PC-9 (cell line): Measurements from ENCODE around the gene ZMYND15. TPM values are rescaled to one million over a fixed set of nuclear protein-coding genes. Genes with fewer than 3 reads are reported as not detected.

Source experiments
- BruUV-seq: library from RNA; stranded (reverse); fragments of 400-500 nt; replicated peaks from 2 replicates; lab custom pipeline; 2021; lab: Mats Ljungman, UMichigan
- CTCF ChIA-PET: fragments of 300-600 bp; sonication (Branson Sonifier 250); formaldehyde crosslinking; loops from one replicate; lab custom pipeline; 2022; ENCODE audit warnings: antibody characterized with exemption; lab: Charles Lee
- POLR2A ChIA-PET: fragments of 300-600 bp; sonication (Branson Sonifier 250); formaldehyde crosslinking; loops from one replicate; lab custom pipeline; 2022; ENCODE audit warnings: antibody characterized with exemption; ENCODE audit not compliant: unreplicated experiment; lab: Charles Lee
- DNase-seq, 2 experiments: peaks; one replicate each; pipeline versions ENCODE4 v3.0.0 to v3.0.0-alpha.2; 2015 to 2022; ENCODE audit warnings: mixed read lengths in 1 of 2
- H2AFZ ChIP-seq: fragments of 200-600 bp; sonication (generic); 2 replicates; pipeline ENCODE4 v1.8.1; 2017; ENCODE audit warnings: antibody characterized with exemption
- H3F3A ChIP-seq: fragments of 200-600 bp; sonication (generic); 2 replicates; pipeline ENCODE4 v1.8.1; 2017; ENCODE audit warnings: antibody characterized with exemption, mild to moderate bottlenecking, low read depth; ENCODE audit not compliant: insufficient read depth
- H3K27ac ChIP-seq: fragments of 200-600 bp; sonication (generic); 2 replicates; pipeline ENCODE4 v1.6.1; 2016; ENCODE audit warnings: mixed run types
- H3K27me3 ChIP-seq: fragments of 200-600 bp; sonication (generic); 2 replicates; pipeline ENCODE4 v1.6.1; 2016; ENCODE audit warnings: low read depth, mixed run types; ENCODE audit not compliant: insufficient read depth
- H3K36me3 ChIP-seq: fragments of 200-600 bp; sonication (generic); 2 replicates; pipeline ENCODE4 v1.6.1; 2016; ENCODE audit warnings: low read depth, mixed run types
- H3K4me1 ChIP-seq: fragments of 200-600 bp; sonication (generic); replicated peaks from 2 replicates; pipeline ENCODE4 v1.6.1; 2016; ENCODE audit warnings: mixed run types; ENCODE audit not compliant: insufficient read depth
- H3K4me2 ChIP-seq: fragments of 200-600 bp; sonication (generic); 2 replicates; pipeline ENCODE4 v1.6.1; 2017; ENCODE audit warnings: mixed run types
- H3K4me3 ChIP-seq: fragments of 200-600 bp; sonication (generic); 2 replicates; pipeline ENCODE4 v1.6.1; 2016; ENCODE audit warnings: mixed run types
- H3K79me2 ChIP-seq: fragments of 200-600 bp; sonication (generic); 2 replicates; pipeline ENCODE4 v1.6.1; 2017; ENCODE audit warnings: low read depth, mixed run types
- H3K9me2 ChIP-seq: fragments of 200-600 bp; sonication (generic); 2 replicates; pipeline ENCODE4 v1.8.1; 2017; ENCODE audit warnings: mild to moderate bottlenecking; ENCODE audit not compliant: insufficient read depth
- H3K9me3 ChIP-seq: fragments of 200-600 bp; sonication (generic); 2 replicates; pipeline ENCODE4 v1.8.1; 2016; ENCODE audit warnings: low read depth; ENCODE audit not compliant: insufficient read depth
- H4K20me1 ChIP-seq: fragments of 200-600 bp; sonication (generic); 2 replicates; pipeline ENCODE4 v1.8.1; 2017; ENCODE audit not compliant: insufficient read depth
- EZH2 ChIP-seq: fragments of 200-600 bp; sonication (generic); IDR thresholded peaks from 2 replicates; pipeline ENCODE4 v1.8.0; 2017; ENCODE audit warnings: antibody characterized with exemption, low read depth
- intact Hi-C: fragments of 100-400 bp; cut with micrococcal nuclease; formaldehyde crosslinking; loops from one replicate; pipeline ENCODE4 v1.10.0; 2022; ENCODE audit not compliant: unreplicated experiment
- total RNA-seq: library from RNA; stranded (reverse); gene quantifications from 2 replicates; pipeline ENCODE4 v1.2.3, GENCODE V29; 2021
- TF ChIP-seq, protein P1 (sequence below): fragments of 200-600 bp; sonication (generic); conservative IDR thresholded peaks from 2 replicates; pipeline ENCODE4 v1.6.1; 2017; ENCODE audit warnings: mixed run types, antibody characterized with exemption, mild to moderate bottlenecking, moderate library complexity

The ZMYND15 gene
- total RNA-seq, 1 experiment from 2014 or later = 2.3 TPM

GRCh38 chr17:4789701-4789950 lies 50.0 kb downstream of the ZMYND15 start:
- peak overlapping the region; percentile 69 for H3K27ac ChIP-seq
- no peaks in the 10 kb centered on the region for H3K27me3 ChIP-seq
- TF ChIP-seq, protein P1, sequence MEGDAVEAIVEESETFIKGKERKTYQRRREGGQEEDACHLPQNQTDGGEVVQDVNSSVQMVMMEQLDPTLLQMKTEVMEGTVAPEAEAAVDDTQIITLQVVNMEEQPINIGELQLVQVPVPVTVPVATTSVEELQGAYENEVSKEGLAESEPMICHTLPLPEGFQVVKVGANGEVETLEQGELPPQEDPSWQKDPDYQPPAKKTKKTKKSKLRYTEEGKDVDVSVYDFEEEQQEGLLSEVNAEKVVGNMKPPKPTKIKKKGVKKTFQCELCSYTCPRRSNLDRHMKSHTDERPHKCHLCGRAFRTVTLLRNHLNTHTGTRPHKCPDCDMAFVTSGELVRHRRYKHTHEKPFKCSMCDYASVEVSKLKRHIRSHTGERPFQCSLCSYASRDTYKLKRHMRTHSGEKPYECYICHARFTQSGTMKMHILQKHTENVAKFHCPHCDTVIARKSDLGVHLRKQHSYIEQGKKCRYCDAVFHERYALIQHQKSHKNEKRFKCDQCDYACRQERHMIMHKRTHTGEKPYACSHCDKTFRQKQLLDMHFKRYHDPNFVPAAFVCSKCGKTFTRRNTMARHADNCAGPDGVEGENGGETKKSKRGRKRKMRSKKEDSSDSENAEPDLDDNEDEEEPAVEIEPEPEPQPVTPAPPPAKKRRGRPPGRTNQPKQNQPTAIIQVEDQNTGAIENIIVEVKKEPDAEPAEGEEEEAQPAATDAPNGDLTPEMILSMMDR = no peak
- TF ChIP-seq EZH2 = no peak
- H3K4me2 ChIP-seq = peak overlapping the region; percentile 94
- intact Hi-C loops = no loop called here
- BruUV-seq = no TSS peak
- no peak for DNase-seq
- H4K20me1 ChIP-seq = no peaks in the 10 kb centered on the region
- ChIA-PET POLR2A (interaction anchor here (1.6 kb wide), 1 partner anchor 79 kb away, joined by 10 read pairs; the partner anchor contains the start of gene ARRB2), CTCF (interaction anchor here (0.5 to 2.2 kb wide), 7 partner anchors 17 to 587 kb away, joined by 3 to 18 read pairs (median 3); partner anchors contain the start of genes ARRB2, MED11 and PLD2)
- no peaks in the 10 kb centered on the region for H3K9me2 ChIP-seq
- H3K4me3 ChIP-seq = peak overlapping the region; percentile 84
- H3K9me3 ChIP-seq = no peaks in the 10 kb centered on the region
- H2AFZ ChIP-seq = peak overlapping the region; percentile 96
- H3K4me1 ChIP-seq = peaks cover 20% of the 10 kb centered on the region
- H3K79me2 ChIP-seq = peaks cover 15% of the 10 kb centered on the region; the same call in 1 of the 2 replicates
- no peaks in the 10 kb centered on the region for H3K36me3 ChIP-seq
- H3F3A ChIP-seq = peaks cover 24% of the 10 kb centered on the region

DNA sequence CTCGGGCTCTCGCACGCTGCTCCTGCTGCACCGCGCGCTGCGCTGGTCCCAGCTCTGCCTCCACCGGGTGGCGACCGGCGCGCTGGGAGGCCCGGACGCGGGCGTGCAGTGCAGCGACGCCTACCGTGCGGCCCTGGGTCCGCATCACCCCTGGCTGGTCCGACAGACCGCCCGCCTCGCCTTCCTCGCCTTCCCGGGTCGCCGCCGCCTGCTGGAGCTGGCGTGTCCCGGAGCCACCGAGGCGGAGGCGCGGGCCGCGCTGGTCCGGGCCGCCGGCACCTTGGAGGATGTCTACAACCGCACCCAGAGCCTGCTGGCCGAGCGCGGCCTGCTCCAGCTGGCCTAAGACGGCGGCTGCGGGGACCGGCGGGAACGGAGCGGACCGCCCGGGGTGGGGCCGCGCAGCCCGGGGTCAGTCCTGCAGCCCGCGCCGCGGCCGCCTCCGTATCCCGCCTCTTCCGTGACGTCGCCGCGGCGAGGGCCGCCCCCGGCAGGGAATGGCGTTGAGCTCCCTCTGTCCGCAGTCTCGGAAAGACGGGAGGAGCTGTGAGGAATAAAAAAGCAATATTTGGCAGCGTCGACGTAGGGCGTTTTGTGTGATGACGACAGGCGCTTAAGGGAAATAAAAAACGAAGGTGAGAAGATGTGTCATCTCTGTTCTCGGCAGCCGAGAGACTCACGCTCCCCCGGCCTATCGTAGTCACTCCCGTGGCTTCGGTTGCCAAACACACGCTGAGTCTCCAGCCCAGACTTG lies 50.5 kb downstream of the ZMYND15 start:
- intact Hi-C loops = loop anchor here (1.0 to 10.0 kb wide), 4 partner anchors 59 to 225 kb away; partner anchors contain the start of genes ARRB2, GGT6 and MED11
- Histone ChIP-seq H3K27me3 (no peaks in the 10 kb centered on the region), H2AFZ (peak overlapping the region; percentile 96), H3K4me3 (peak overlapping the region; percentile 84), H4K20me1 (no peaks in the 10 kb centered on the region), H3K36me3 (no peaks in the 10 kb centered on the region), H3K4me2 (peak overlapping the region; percentile 94), H3F3A (peaks cover 24% of the 10 kb centered on the region), H3K27ac (peak overlapping the region; percentile 69), H3K4me1 (peaks cover 20% of the 10 kb centered on the region), H3K9me3 (no peaks in the 10 kb centered on the region), H3K79me2 (peaks cover 15% of the 10 kb centered on the region; the same call in 1 of the 2 replicates), H3K9me2 (no peaks in the 10 kb centered on the region)
- ChIA-PET POLR2A (interaction anchor here (0.6 to 1.6 kb wide), 17 partner anchors 16 to 1682 kb away, joined by 3 to 18 read pairs (median 6); partner anchors contain the start of genes ARRB2, RNF167 and SLC25A11), CTCF (interaction anchor here (0.5 to 2.2 kb wide), 15 partner anchors 17 to 587 kb away, joined by 3 to 18 read pairs (median 6); partner anchors contain the start of genes ARRB2, MED11, PLD2 and RNF167)
- peak; percentile 84 to 92 for DNase-seq
- no TSS peak for BruUV-seq
- TF ChIP-seq EZH2 = no peak
- TF ChIP-seq, protein P1 = peak; percentile 70

DNA sequence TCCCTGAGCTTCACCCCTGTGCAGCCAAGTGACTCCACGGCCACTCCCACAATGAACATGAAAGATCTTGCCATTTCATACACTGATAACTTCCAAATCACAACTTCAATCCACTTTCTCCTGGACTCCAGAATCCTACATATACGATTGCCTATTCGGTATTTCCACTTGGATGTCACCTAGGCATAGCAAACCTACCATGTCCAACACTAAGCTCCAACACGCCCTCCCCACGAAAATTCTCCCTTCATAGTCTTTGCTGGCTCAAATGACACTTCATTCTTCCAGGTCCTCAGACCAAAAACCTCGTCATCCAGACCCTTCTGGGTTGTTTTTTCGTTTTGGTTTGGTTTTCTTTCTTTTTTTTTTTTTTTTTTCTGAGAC lies 51.1 kb downstream of the ZMYND15 start:
- Histone ChIP-seq H4K20me1 (no peaks in the 10 kb centered on the region), H3F3A (peaks cover 24% of the 10 kb centered on the region), H3K4me3 (peak overlapping the region; percentile 84), H3K27me3 (no peaks in the 10 kb centered on the region), H3K9me3 (no peaks in the 10 kb centered on the region), H3K27ac (peak overlapping the region; percentile 69), H3K4me2 (peak overlapping the region; percentile 94), H3K36me3 (no peaks in the 10 kb centered on the region), H2AFZ (peak overlapping the region; percentile 71; the same call in 1 of the 2 replicates), H3K79me2 (peaks cover 15% of the 10 kb centered on the region; the same call in 1 of the 2 replicates), H3K9me2 (no peaks in the 10 kb centered on the region), H3K4me1 (peaks cover 20% of the 10 kb centered on the region)
- TF ChIP-seq, protein P1 = no peak
- TF ChIP-seq EZH2 = no peak
- BruUV-seq = no TSS peak
- CTCF ChIA-PET = interaction anchor here (0.6 to 2.2 kb wide), 12 partner anchors 13 to 265 kb away, joined by 3 to 18 read pairs (median 8); partner anchors contain the start of genes ARRB2, PLD2, RNF167 and SLC25A11
- POLR2A ChIA-PET = interaction anchor here (0.6 to 1.6 kb wide), 12 partner anchors 16 to 1401 kb away, joined by 3 to 14 read pairs (median 4); partner anchors contain the start of genes ARRB2, RNF167 and SLC25A11
- no peak for DNase-seq
- intact Hi-C loops = loop anchor here (1.0 to 10.0 kb wide), 4 partner anchors 60 to 226 kb away; partner anchors contain the start of genes ARRB2, GGT6 and MED11
